ENCODE results near the gene SGIP1.

- TF ChIP-seq CTCF (IDR thresholded peaks at IDR 0.05) (no peak), ZFX (IDR thresholded peaks at IDR 0.05; ENCODE audit: borderline replicate concordance) (no peak)
Observed at GRCh38 chr1:66494482-66494881, 39.5 kb upstream of the SGIP1 start.

All from 22Rv1 (cell line).